ENCODE data around the gene DNAJC12. TPM values are rescaled to one million over a fixed set of nuclear protein-coding genes. Genes with fewer than 3 reads are reported as not detected.
"Not testable (repeated sequence)": the region's sequence is repeated elsewhere in the genome, so short reads cannot be mapped to it uniquely, and the experiment has no call there.

The DNAJC12 gene
- total RNA-seq, 1 donor from 2014 or later = 8.6 TPM

GRCh38 chr10:67764012-67764822 is 73.8 kb downstream of the DNAJC12 start:
- peak; percentile 87 to 100 for DNase-seq (ENCODE audit: low spot score in 2 of 2, unreplicated experiment in 2 of 2)
- H3K4me3 Mint-ChIP-seq = peak overlapping the region; percentile 94
- no peaks in the 10 kb centered on the region for H3K36me3 Mint-ChIP-seq
- H3K9me3 Mint-ChIP-seq = no peaks in the 10 kb centered on the region
- TF ChIP-seq, protein P1, sequence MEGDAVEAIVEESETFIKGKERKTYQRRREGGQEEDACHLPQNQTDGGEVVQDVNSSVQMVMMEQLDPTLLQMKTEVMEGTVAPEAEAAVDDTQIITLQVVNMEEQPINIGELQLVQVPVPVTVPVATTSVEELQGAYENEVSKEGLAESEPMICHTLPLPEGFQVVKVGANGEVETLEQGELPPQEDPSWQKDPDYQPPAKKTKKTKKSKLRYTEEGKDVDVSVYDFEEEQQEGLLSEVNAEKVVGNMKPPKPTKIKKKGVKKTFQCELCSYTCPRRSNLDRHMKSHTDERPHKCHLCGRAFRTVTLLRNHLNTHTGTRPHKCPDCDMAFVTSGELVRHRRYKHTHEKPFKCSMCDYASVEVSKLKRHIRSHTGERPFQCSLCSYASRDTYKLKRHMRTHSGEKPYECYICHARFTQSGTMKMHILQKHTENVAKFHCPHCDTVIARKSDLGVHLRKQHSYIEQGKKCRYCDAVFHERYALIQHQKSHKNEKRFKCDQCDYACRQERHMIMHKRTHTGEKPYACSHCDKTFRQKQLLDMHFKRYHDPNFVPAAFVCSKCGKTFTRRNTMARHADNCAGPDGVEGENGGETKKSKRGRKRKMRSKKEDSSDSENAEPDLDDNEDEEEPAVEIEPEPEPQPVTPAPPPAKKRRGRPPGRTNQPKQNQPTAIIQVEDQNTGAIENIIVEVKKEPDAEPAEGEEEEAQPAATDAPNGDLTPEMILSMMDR (IDR thresholded peaks at IDR 0.05; ENCODE audit: unreplicated experiment) = no peak
- H3K27me3 Mint-ChIP-seq (ENCODE audit: low read depth) = peaks cover 2% of the 10 kb centered on the region
- H3K27ac Mint-ChIP-seq = peak overlapping the region; percentile 98
- H3K4me1 Mint-ChIP-seq = peaks cover 24% of the 10 kb centered on the region

DNA sequence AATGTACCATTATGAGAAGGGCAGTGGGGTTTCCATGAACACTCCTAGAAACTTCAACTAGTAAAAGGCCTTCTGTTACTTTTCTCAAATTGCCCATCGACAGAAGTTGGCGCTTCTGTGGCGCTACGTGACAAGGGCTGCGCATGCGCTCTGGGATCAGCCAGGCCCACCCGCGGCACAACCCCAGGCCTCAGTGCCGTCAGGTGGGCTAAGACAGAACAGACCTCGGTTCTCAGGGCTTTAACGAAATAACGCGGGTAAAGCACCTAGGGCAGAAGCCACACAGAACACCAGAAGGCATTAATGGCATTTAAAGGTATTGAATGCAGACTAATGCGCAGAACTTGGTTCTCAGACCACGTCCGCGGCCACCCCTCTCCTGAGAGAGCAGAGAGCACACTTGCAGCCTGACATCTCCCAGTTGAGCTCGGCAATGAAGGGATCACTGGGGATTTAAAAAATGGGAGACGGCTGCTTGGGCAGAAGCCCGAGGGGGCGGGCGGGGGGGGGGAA is 74.4 kb downstream of the DNAJC12 start:
- TF ChIP-seq, protein P1 (IDR thresholded peaks at IDR 0.05; ENCODE audit: unreplicated experiment) = no peak
- H3K27ac Mint-ChIP-seq = peak overlapping the region; percentile 96
- H3K4me1 Mint-ChIP-seq = peaks cover 24% of the 10 kb centered on the region
- H3K36me3 Mint-ChIP-seq = no peaks in the 10 kb centered on the region
- peak overlapping the region; percentile 94 for H3K4me3 Mint-ChIP-seq
- peaks cover 2% of the 10 kb centered on the region for H3K27me3 Mint-ChIP-seq (ENCODE audit: low read depth)
- DNase-seq (ENCODE audit: low spot score in 2 of 2, unreplicated experiment in 2 of 2) = peak; percentile 53 to 77
- H3K9me3 Mint-ChIP-seq = no peaks in the 10 kb centered on the region

- Mint-ChIP-seq H3K4me3 (peak overlapping the region; percentile 94), H3K27ac (peak overlapping the region; percentile 71), H3K4me1 (peaks cover 24% of the 10 kb centered on the region)
- not testable (repeated sequence) for H3K36me3 Mint-ChIP-seq; H3K9me3 Mint-ChIP-seq; H3K27me3 Mint-ChIP-seq (ENCODE audit: low read depth); DNase-seq (ENCODE audit: low spot score in 2 of 2, unreplicated experiment in 2 of 2)
Observed at GRCh38 chr10:67762567-67762966, 75.4 kb downstream of the DNAJC12 start.

- peaks cover 24% of the 10 kb centered on the region for H3K4me1 Mint-ChIP-seq
- no peak for DNase-seq (ENCODE audit: low spot score in 2 of 2, unreplicated experiment in 2 of 2)
- H3K4me3 Mint-ChIP-seq = no peak overlapping the region
- H3K27me3 Mint-ChIP-seq (ENCODE audit: low read depth) = peaks cover 2% of the 10 kb centered on the region
- H3K36me3 Mint-ChIP-seq = no peaks in the 10 kb centered on the region
- H3K27ac Mint-ChIP-seq = no peak overlapping the region
- TF ChIP-seq, protein P1 (IDR thresholded peaks at IDR 0.05; ENCODE audit: unreplicated experiment) = no peak
- H3K9me3 Mint-ChIP-seq = no peaks in the 10 kb centered on the region
Observed at GRCh38 chr10:67760272-67760671, 77.7 kb downstream of the DNAJC12 start.

Other genes starting within 250 kb of the DNAJC12 start
- gene CTNNA3, start 142.0 kb downstream of the DNAJC12 start, total RNA-seq = 14.2 to 17.6 TPM (median 14.2 TPM) in 3 replicates
- 25.2 to 28.4 TPM (median 26.2 TPM) in 3 replicates for gene SIRT1, start 46.5 kb upstream of the DNAJC12 start, total RNA-seq
- gene HERC4, start 237.1 kb upstream of the DNAJC12 start, total RNA-seq = 50.4 to 56.2 TPM (median 55.7 TPM) in 3 replicates

Data from mesothelial cell of epicardium (in vitro differentiated cells).